Stimulated activated naive B cell treated with anti-CD40 and anti-IgM and Interleukin-4, amounts not matched to agents 10 μg/mL and 1 μg/mL and 100 μg/mL, for 72 hours (primary cell): ENCODE measurements around the gene MBTPS1.

Experiments used
- ATAC-seq, 2 donors: fragments of 150-1000 bp; cut with Tn5 transposase; replicated peaks; 2 replicates each; pipeline ENCODE4 v1.10.0; 2021; ENCODE audit warnings: moderate library complexity in 1 of 2
- DNase-seq: peaks from one replicate; pipeline ENCODE4 v3.0.0; 2021
- H3K27ac Mint-ChIP-seq: one replicate; pipeline ENCODE4 v1.8.0; 2022; ENCODE audit warnings: mild to moderate bottlenecking, mixed read lengths
- H3K27me3 Mint-ChIP-seq, 2 donors: one replicate each; pipeline ENCODE4 v1.8.0; 2022; ENCODE audit warnings: mixed read lengths in 2 of 2
- H3K36me3 Mint-ChIP-seq, 2 donors: one replicate each; pipeline ENCODE4 v1.8.0; 2022; ENCODE audit warnings: mixed read lengths in 2 of 2, mild to moderate bottlenecking in 1 of 2
- H3K4me1 Mint-ChIP-seq, 2 donors: one replicate each; pipeline ENCODE4 v1.8.0; 2022; ENCODE audit warnings: mixed read lengths in 2 of 2, mild to moderate bottlenecking in 1 of 2
- H3K4me3 Mint-ChIP-seq, 2 donors: one replicate each; pipeline ENCODE4 v1.8.0; 2022; ENCODE audit warnings: mild to moderate bottlenecking in 2 of 2, mixed read lengths in 2 of 2, moderate library complexity in 1 of 2
- H3K9me3 Mint-ChIP-seq, 2 donors: one replicate each; pipeline ENCODE4 v1.8.0; 2022; ENCODE audit warnings: mixed read lengths in 2 of 2, mild to moderate bottlenecking in 1 of 2

MBTPS1 gene

DNA sequence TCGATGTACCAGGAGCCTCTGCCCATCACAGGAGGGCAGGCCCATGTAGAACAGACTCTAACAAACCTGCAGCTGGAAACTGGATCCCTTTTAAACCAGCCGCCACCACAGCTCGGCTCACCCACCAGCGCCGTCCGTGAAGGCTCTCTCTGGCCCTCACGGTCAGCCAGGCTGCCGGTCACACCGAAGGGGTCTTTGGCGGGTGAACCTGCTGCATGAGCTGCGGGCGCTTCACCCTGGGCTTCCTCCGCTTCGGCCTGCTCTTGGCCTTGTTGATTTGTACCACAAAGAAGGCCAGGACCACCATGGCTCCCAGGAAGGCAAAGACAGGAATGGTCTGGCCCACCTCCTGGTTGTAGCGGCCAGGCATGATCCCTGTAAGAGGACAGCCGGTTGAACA, 62.5 kb downstream of the MBTPS1 start:
- ATAC-seq, result no peak
- no peaks in the 10 kb centered on the region for H3K9me3 Mint-ChIP-seq
- peak overlapping the region; percentile 56 for H3K27ac Mint-ChIP-seq
- H3K4me1 Mint-ChIP-seq, result peaks cover 0 to 2% of the 10 kb centered on the region in 2 donors
- H3K36me3 Mint-ChIP-seq, result peaks cover 51 to 77% of the 10 kb centered on the region in 2 donors
- H3K27me3 Mint-ChIP-seq, result no peaks in the 10 kb centered on the region
- no peak overlapping the region for H3K4me3 Mint-ChIP-seq
- no peak for DNase-seq

DNA sequence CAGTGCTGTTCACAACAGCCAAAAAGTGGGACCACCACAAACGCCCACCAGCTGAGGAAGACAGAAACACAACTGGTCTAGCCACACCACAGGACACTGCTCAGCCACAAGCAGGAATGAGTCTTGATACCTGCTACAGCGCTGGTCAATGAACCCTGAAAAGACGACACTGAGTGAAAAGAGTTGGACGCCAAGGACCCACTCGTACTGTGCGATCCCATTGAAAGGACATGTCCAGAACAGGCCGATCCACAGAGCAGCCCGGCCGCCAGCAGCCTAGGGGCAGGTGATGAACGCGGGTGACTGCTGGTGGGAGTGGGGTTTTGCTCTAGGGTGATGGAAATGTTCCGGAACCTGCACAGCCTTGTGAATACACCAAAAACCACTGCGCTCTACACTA, 63.5 kb downstream of the MBTPS1 start:
- peaks cover 41 to 73% of the 10 kb centered on the region in 2 donors for H3K36me3 Mint-ChIP-seq
- H3K9me3 Mint-ChIP-seq, result no peaks in the 10 kb centered on the region

DNA sequence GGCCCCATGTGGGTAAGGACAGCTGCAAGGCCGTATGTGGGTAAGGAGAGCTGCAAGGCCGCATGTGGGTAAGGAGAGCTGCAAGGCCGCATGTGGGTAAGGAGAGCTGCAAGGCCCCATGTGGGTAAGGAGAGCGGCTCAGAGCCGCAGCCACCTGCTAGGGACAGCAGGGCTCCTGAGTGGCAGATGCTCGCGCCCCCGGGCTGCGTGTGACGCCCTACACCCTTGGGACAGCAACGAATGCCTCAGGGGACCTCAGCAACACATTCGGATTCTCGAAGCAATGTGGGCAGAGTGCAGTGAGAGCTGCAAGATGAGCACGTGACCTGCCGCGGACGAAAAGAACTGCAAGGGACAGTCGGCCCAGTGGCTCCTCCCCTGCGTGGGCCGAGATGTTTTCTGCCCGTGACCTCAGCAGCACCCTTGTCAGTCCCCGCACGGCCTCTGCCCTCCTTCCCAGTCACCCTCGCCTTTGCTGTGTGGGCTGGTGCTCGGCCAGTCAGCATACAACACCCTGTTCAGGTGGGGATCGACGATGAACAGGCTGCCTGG, 64.6 kb downstream of the MBTPS1 start:
- H3K27ac Mint-ChIP-seq, result no peak overlapping the region
- no peaks in the 10 kb centered on the region for H3K27me3 Mint-ChIP-seq
- peaks cover 37 to 68% of the 10 kb centered on the region in 2 donors for H3K36me3 Mint-ChIP-seq
- H3K4me1 Mint-ChIP-seq, result no peaks in the 10 kb centered on the region
- H3K4me3 Mint-ChIP-seq, result no peak overlapping the region
- ATAC-seq (no peak), DNase-seq (no peak)
- H3K9me3 Mint-ChIP-seq, result no peaks in the 10 kb centered on the region

More for the DNA sequence above, 63.5 kb downstream of the MBTPS1 start:
- Mint-ChIP-seq H3K27ac (no peak overlapping the region), H3K4me1 (no peaks in the 10 kb centered on the region), H3K27me3 (no peaks in the 10 kb centered on the region), H3K4me3 (no peak overlapping the region)
- no peak for DNase-seq
- no peak for ATAC-seq

DNA sequence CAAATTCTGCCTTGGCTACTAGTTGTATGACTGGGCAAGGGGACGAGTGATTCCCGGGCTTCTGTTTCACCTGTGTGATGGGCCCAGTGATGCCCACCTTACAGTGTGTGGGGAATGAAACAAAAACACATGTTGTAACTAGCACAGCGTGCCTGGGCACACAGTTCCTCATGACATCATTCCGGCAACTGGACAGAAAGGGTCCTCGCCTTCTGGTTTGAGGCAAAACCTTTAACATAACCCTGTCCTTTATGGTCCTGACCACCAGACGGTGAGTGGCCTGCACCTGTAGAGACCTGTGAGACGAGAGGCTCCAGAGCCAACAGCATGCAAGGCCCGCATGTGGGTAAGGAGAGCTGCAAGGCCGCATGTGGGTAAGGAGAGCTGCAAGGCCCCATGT, 66.4 kb downstream of the MBTPS1 start:
- ATAC-seq (no peak), DNase-seq (no peak)
- peak overlapping the region; percentile 43 for H3K27ac Mint-ChIP-seq
- no peaks in the 10 kb centered on the region for H3K4me1 Mint-ChIP-seq
- H3K27me3 Mint-ChIP-seq, result no peaks in the 10 kb centered on the region
- no peaks in the 10 kb centered on the region for H3K9me3 Mint-ChIP-seq
- H3K4me3 Mint-ChIP-seq, result no peak overlapping the region
- H3K36me3 Mint-ChIP-seq, result peaks cover 29 to 53% of the 10 kb centered on the region in 2 donors

DNA sequence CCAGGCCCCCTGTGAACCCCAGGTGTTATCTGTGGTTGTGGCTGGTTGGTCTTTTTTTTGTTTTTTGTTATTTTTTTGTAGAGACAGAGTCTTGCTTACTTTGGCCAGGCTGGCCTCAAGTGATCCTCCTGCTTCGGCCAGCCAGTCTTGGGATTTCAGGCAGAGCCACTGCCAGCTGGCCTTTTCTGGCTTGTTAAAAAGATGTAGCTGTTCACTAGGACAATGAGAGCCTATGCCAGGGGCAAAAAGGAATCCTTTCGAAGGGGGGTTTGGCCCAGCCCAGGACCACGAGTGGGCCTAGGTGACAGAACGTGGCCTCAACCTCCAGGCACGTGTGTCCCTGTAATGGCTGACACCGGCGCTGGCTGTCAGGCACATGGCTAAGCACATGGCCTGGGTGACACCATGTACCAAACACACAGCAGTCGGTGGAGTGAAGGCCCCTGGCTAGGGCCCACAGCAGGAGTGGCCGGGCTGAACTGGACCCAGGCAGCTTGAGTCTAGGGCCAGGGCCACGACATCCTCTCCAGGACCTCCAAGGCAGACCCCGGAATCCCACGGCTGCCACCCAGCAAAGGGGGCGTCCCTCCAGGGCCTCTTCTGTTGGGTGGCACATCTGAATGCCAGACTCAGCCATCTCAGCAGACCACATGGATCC, 67.2 kb downstream of the MBTPS1 start:
- no peaks in the 10 kb centered on the region for H3K4me1 Mint-ChIP-seq
- H3K9me3 Mint-ChIP-seq, result no peaks in the 10 kb centered on the region
- ATAC-seq (no peak), DNase-seq (no peak)
- H3K27ac Mint-ChIP-seq, result no peak overlapping the region
- peaks cover 2 to 7% of the 10 kb centered on the region in 2 donors for H3K27me3 Mint-ChIP-seq
- peaks cover 23 to 45% of the 10 kb centered on the region in 2 donors for H3K36me3 Mint-ChIP-seq
- H3K4me3 Mint-ChIP-seq, result no peak overlapping the region

DNA sequence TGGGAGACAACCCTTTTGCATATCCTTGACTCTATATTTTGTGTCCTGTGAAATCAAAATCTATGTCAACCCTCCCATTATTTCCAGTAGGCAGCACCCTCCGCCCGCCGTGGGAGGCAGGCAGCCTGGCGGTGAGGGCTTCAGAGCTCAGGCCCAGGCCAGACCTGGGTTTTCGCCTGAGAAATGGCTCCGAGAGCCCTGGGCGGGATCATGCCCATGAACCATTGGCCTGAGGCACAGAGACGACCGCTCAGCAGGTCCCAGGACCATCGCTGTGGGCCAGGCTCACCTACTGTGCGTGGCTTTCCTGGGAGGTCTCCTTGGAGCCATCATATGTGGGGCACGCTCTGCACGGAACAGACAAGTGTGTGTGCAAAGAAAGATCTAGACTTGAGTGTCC, 67.9 kb downstream of the MBTPS1 start:
- Mint-ChIP-seq H3K9me3 (no peaks in the 10 kb centered on the region), H3K27me3 (peaks cover 9 to 13% of the 10 kb centered on the region in 2 donors), H3K4me3 (no peak overlapping the region), H3K27ac (no peak overlapping the region), H3K36me3 (peaks cover 19 to 38% of the 10 kb centered on the region in 2 donors), H3K4me1 (peaks cover 0 to 5% of the 10 kb centered on the region in 2 donors)
- no peak for ATAC-seq
- no peak for DNase-seq

DNA sequence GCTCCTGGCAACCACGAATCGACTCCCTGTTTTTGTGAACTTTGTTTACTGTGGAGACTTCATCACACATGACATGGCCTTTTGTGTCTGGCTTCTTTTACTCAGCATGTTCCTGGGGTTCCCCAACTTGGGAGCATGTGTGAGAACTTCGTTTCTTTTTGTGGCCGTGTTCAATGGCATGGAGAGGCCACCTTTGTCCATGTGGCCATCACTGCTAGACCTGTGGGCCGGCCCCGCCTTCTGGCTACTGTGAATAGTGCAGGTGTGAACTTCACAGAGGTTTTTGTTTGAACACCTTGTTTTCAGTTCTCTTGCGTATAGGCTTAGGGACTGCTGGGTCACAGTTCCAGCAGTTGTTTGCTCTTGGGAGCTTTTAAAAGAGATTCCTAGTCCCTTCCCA, 68.5 kb downstream of the MBTPS1 start:
- H3K27me3 Mint-ChIP-seq, result peaks cover 13 to 16% of the 10 kb centered on the region in 2 donors
- peaks cover 15 to 35% of the 10 kb centered on the region in 2 donors for H3K36me3 Mint-ChIP-seq
- no peaks in the 10 kb centered on the region for H3K9me3 Mint-ChIP-seq
- ATAC-seq, result no peak
- H3K4me1 Mint-ChIP-seq, result peaks cover 0 to 6% of the 10 kb centered on the region in 2 donors
- no peak overlapping the region for H3K4me3 Mint-ChIP-seq
- no peak for DNase-seq
- no peak overlapping the region for H3K27ac Mint-ChIP-seq

DNA sequence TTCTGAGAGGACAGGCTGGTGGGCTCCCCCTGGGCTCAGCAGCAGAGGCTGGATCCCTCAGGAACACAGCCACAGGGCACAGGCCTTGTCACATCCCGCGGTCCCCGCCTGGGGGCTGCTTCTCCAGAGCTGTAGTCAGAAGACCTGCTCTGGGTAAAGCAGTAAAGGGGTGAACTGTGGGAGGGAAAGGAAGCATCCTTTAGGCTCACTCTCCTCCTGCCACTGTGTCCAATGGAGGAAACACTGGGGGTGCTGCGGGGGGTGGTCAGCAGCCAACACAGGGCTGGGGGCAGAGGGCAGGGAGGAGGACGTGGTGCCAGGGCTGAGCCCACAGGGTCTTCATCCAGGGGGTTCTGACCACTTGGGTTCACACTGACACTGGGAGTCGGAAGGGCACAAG, 69.1 kb downstream of the MBTPS1 start:
- Mint-ChIP-seq H3K4me1 (peaks cover 0 to 6% of the 10 kb centered on the region in 2 donors), H3K36me3 (peaks cover 9 to 29% of the 10 kb centered on the region in 2 donors), H3K27ac (no peak overlapping the region), H3K9me3 (no peaks in the 10 kb centered on the region), H3K4me3 (no peak overlapping the region), H3K27me3 (peaks cover 18 to 23% of the 10 kb centered on the region in 2 donors)
- ATAC-seq, result no peak
- DNase-seq, result no peak

DNA sequence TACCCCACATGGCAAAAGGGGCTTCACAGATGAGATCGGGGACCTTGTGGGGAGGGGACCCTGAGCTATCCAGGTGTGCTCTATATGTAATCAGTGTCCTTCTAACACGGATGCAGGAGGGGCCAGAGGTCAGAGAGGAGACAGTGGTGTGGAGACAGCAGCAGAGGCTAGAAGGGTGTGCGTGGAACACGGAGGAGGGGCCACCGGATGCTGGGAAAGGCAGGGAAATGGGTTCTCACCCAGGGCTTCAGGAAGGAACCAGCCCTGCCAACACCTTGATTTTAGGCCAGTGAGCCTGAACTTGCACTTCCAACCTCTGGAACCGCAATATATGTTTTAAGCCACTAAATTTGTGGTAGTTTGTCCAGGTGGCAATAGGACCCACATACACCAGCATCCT, 69.5 kb downstream of the MBTPS1 start:
- Mint-ChIP-seq H3K4me1 (peaks cover 0 to 6% of the 10 kb centered on the region in 2 donors), H3K27ac (no peak overlapping the region), H3K36me3 (peaks cover 5 to 24% of the 10 kb centered on the region in 2 donors), H3K27me3 (peaks cover 22 to 27% of the 10 kb centered on the region in 2 donors), H3K4me3 (no peak overlapping the region), H3K9me3 (no peaks in the 10 kb centered on the region)
- ATAC-seq (no peak), DNase-seq (no peak)

DNA sequence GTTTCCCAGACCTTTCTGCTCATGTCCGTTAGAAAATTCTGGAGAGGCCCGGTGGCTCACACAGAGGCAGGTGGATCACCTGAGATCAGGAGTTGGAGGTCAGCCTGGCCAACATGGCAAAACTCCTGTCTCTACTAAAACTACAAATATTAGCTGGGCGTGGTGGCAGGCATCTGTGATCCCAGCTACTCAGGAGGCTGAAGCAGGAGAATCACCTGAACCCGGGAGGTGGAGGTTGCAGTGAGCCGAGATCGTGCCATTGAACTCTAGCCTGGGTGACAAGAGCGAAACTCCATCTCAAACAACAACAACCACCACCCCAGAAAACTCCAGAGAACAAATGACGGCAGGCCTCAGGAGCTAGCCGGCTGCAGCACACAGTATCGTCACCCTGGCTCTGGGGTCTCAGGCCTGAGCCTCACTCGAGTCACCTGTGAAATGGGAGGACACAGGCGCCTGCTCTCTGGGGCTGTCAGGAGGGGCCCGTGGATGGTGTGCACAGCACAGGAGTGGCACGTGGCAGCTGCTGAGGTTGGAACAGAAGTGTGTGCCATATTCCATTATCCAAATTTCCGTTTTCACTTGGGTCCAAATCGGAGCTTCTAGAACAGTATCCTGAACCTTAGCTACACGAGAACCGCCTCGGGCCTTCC, 70.8 kb downstream of the MBTPS1 start:
- Mint-ChIP-seq H3K4me1 (peaks cover 0 to 6% of the 10 kb centered on the region in 2 donors), H3K36me3 (peaks cover 2 to 19% of the 10 kb centered on the region in 2 donors), H3K27ac (no peak overlapping the region), H3K27me3 (peaks cover 24 to 39% of the 10 kb centered on the region in 2 donors), H3K4me3 (no peak overlapping the region), H3K9me3 (no peaks in the 10 kb centered on the region)
- DNase-seq, result no peak
- no peak for ATAC-seq

DNA sequence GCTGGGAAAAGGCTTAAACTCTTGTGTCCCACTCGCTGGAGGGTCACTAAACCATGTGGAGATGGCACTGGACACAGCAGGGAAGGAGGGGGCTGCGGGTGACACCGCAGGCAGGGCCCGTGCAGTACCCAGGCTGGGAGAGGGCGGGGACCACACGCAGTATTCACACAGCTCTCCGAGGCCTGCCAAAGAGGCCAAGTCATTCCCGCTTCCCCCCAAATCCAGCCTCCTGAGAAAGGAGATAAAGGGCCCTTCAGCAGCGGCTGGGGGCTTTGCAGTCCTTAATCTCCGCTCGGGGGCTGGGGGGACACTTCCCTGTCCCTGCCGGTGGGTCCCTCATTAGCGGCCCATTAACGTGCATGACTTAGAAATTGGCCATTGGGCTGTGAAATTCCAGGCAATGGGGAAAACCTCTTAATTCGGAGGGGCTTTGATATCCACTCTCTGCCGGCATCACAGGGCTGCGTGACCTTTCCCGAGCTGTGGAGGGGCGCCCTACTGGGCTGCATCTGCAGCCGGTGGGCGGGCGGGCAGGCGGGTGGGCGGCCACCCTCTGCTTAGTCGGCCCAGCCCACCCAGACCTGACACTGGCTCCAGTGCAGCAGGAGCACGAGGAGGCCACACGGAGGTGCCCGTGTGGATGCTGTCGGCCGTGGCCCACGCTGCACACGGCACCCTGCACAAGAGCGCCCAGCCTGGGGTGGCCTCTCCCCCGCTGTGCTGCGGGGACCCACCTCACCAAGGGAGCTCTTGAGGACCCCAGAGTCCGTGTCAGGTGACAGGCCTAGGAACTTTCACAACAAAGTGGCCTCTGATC, 71.5 kb downstream of the MBTPS1 start:
- Mint-ChIP-seq H3K9me3 (no peaks in the 10 kb centered on the region), H3K36me3 (peaks cover 2 to 16% of the 10 kb centered on the region in 2 donors), H3K4me3 (no peak overlapping the region), H3K27me3 (peaks cover 24 to 45% of the 10 kb centered on the region in 2 donors), H3K4me1 (peaks cover 0 to 6% of the 10 kb centered on the region in 2 donors), H3K27ac (no peak overlapping the region)
- no peak for DNase-seq
- ATAC-seq, result no peak

DNA sequence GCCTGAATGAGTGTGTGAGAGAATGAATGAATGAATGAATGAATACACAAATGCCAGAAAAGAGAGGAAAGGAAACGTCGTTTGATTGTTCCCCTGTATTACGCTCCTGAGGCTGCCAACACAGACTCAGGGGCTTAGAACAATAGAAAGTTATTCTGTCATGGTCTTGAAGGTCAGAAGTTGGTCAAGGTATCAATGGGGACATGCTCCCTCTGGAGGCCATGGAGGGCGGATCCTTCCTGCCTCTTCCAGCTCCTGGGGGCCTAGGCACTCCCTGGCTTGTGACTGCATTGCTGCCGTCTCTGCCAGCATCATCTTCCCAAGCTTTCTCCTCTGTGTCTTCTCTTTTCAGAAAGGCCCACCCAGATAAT, 72.6 kb downstream of the MBTPS1 start:
- ATAC-seq, result peak; percentile 21 to 46
- peaks cover 0 to 12% of the 10 kb centered on the region in 2 donors for H3K36me3 Mint-ChIP-seq
- H3K27ac Mint-ChIP-seq, result no peak overlapping the region
- no peak for DNase-seq
- H3K9me3 Mint-ChIP-seq, result no peaks in the 10 kb centered on the region
- peaks cover 0 to 6% of the 10 kb centered on the region in 2 donors for H3K4me1 Mint-ChIP-seq
- H3K27me3 Mint-ChIP-seq, result peaks cover 28 to 48% of the 10 kb centered on the region in 2 donors
- no peak overlapping the region for H3K4me3 Mint-ChIP-seq

DNA sequence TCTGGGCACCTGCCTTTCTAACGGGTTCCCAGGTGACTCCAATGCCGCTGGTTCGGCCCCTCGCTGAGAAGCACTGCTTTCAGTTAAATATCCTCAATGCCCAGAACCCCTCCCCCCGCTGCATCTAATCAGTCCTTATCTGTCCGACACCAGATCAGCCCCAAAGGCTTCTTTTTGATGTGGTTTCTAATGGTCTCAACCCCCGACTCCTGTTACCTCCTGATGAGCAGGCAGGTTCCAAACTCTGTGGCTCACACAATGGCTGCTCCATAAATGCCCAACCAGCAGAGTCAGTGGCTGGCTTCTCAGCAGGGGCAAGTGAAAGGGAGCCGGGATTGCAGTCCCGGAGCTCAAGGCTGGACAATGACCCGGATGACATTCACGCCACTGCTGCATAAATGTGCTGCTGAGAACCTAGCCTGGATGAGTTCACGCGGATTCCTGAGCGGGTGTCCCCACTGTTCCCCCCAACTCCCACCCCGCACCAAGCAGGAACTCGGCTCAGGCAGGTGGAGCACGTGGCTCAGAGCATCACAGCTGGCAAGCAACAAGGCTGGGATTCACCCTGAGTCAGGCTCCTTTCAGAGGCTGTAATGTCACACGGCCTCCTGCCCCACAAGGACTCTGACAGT, 73.1 kb downstream of the MBTPS1 start:
- Mint-ChIP-seq H3K4me3 (no peak overlapping the region), H3K9me3 (no peaks in the 10 kb centered on the region), H3K27ac (no peak overlapping the region), H3K4me1 (peaks cover 0 to 6% of the 10 kb centered on the region in 2 donors), H3K36me3 (peaks cover 0 to 8% of the 10 kb centered on the region in 2 donors), H3K27me3 (peaks cover 30 to 53% of the 10 kb centered on the region in 2 donors)
- DNase-seq (no peak), ATAC-seq (peak; percentile 25 to 39)
